ENCODE measurements around the gene BRD3OS.

DNA sequence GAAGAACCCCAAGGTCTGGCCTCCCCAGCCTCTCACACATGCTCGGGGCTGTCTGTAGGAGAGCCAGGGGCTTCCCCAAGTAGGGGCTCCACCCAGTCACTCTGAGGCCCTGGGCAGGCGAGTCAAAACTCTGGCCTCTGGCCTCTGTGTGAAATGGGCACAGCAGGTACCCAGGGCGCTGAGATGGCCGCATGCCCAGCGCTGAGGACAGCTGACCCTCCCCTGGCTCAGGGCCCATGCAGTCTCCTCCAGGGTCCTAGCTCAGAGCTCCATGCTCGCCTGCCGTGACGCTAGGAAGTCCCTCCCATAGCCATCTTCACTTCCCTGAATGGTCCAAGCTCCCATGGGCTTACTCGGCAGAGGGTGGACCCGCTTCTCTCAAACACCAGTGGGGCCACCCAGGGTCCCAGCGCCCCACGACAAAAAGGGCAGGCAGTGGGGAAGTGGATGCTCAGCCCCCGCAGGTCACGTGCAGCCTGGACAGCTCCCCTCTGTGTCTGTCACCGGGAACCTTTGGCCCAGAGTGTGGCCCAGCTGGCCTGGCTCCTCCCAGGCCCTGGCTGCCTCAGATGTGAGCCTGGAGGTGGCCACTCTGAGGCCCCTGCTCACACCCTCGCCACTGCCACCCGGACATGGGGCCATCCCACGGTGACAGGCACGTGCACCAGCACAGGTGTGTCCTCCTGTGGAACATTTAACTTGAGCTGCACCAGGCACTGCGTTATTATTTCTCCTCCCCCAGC is 21.0 kb upstream of the BRD3OS start:
- TF ChIP-seq CTCF (conservative IDR thresholded peaks at IDR 0.05) (no peak), ZFX (IDR thresholded peaks at IDR 0.05) (no peak)
